Endothelial cell of umbilical vein (primary cell): Measurements from ENCODE around the gene CDC25A.

Experiments
- CTCF ChIP-seq, 2 donors: IDR thresholded peaks; 1 replicate in 1 of 2; 2 replicates in 1 of 2; pipeline ENCODE4 v1.5.1; 2011; ENCODE audit warnings: low read length in 2 of 2, mild to moderate bottlenecking in 2 of 2, moderate library complexity in 2 of 2, control low read depth in 1 of 2, inconsistent platforms in 1 of 2, low read depth in 1 of 2; ENCODE audit not compliant: insufficient read depth in 1 of 2; ENCODE audit errors: extremely low read depth in 1 of 2
- EZH2 ChIP-seq: IDR thresholded peaks from 2 replicates; pipeline ENCODE4 v1.6.1; 2012; ENCODE audit warnings: borderline replicate concordance, low read depth, mild to moderate bottlenecking, moderate library complexity, low read length, inconsistent platforms; ENCODE audit not compliant: severe bottlenecking
- GATA2 ChIP-seq: IDR thresholded peaks from 2 replicates; pipeline ENCODE4 v1.7.0; 2011; ENCODE audit warnings: low read depth, mild to moderate bottlenecking, moderate library complexity, mixed read lengths, low read length; ENCODE audit not compliant: insufficient read length, insufficient read depth
- MYC ChIP-seq: IDR thresholded peaks from one replicate; pipeline ENCODE4 v1.6.1; 2011; ENCODE audit warnings: mild to moderate bottlenecking, low read depth, low read length
- POLR2A ChIP-seq: IDR thresholded peaks from 2 replicates; pipeline ENCODE4 v1.6.1; 2012; ENCODE audit warnings: low read depth, mild to moderate bottlenecking, control low read depth, low read length
- POLR2AphosphoS5 ChIP-seq: IDR thresholded peaks from 2 replicates; pipeline ENCODE4 v1.6.1; 2012; ENCODE audit warnings: low read depth, mild to moderate bottlenecking, control low read depth, low read length, moderate library complexity; ENCODE audit not compliant: insufficient read depth

GRCh38 chr3:48232734-48233133 lies 44.5 kb upstream of the CDC25A start:
- TF ChIP-seq CTCF (IDR thresholded peaks at IDR 0.05; ENCODE audit: extremely low read depth in 1 of 2, insufficient read depth in 1 of 2, low read depth in 1 of 2, low read length in 2 of 2), result peak; percentile 63 to 64
- no peak for TF ChIP-seq POLR2AphosphoS5
- TF ChIP-seq POLR2A, result no peak
- no peak for TF ChIP-seq MYC
- TF ChIP-seq GATA2, result no peak
- TF ChIP-seq EZH2, result no peak
